Activated T-cell treated with anti-CD3 and anti-CD28 coated beads for 1 hour (primary cell): ENCODE measurements around the gene TSHB.

Source experiments
- DNase-seq: peaks from one replicate; pipeline ENCODE4 v3.0.0-alpha.2; 2020; ENCODE audit warnings: low read depth

TSHB gene

GRCh38 chr1:115060501-115060900 lies 30.9 kb downstream of the TSHB start:
- DNase-seq: no peak

- peak; percentile 86 for DNase-seq
Measured at GRCh38 chr1:115062542-115063004, 32.9 kb downstream of the TSHB start.

GRCh38 chr1:115063228-115063901 lies 33.7 kb downstream of the TSHB start:
- DNase-seq: no peak

- DNase-seq: no peak
Measured at GRCh38 chr1:115064461-115064860, 34.8 kb downstream of the TSHB start.

- DNase-seq: no peak
Measured at GRCh38 chr1:115065021-115065420, 35.4 kb downstream of the TSHB start.

GRCh38 chr1:115067161-115067859 lies 37.7 kb downstream of the TSHB start:
- no peak for DNase-seq

- DNase-seq: no peak
Measured at GRCh38 chr1:115068826-115069585, 39.4 kb downstream of the TSHB start.

- no peak for DNase-seq
Measured at GRCh38 chr1:115069659-115070308, 40.2 kb downstream of the TSHB start.

GRCh38 chr1:115071012-115071664 lies 41.5 kb downstream of the TSHB start:
- no peak for DNase-seq

- no peak for DNase-seq
Measured at GRCh38 chr1:115073298-115074087, 43.9 kb downstream of the TSHB start.

- DNase-seq: no peak
Measured at GRCh38 chr1:115074839-115075534, 45.4 kb downstream of the TSHB start.

GRCh38 chr1:115076384-115076915 lies 46.8 kb downstream of the TSHB start:
- no peak for DNase-seq

GRCh38 chr1:115077286-115077983 lies 47.8 kb downstream of the TSHB start:
- DNase-seq: no peak

- no peak for DNase-seq
Measured at GRCh38 chr1:115077984-115078330, 48.3 kb downstream of the TSHB start.

GRCh38 chr1:115078708-115079107 lies 49.1 kb downstream of the TSHB start:
- no peak for DNase-seq

- DNase-seq: no peak
Measured at GRCh38 chr1:115082949-115083348, 53.3 kb downstream of the TSHB start.
